ENCODE results near the gene XPC.
"Not testable (repeated sequence)": the region's sequence is repeated elsewhere in the genome, so short reads cannot be mapped to it uniquely, and the experiment has no call there.

Gene XPC

DNA sequence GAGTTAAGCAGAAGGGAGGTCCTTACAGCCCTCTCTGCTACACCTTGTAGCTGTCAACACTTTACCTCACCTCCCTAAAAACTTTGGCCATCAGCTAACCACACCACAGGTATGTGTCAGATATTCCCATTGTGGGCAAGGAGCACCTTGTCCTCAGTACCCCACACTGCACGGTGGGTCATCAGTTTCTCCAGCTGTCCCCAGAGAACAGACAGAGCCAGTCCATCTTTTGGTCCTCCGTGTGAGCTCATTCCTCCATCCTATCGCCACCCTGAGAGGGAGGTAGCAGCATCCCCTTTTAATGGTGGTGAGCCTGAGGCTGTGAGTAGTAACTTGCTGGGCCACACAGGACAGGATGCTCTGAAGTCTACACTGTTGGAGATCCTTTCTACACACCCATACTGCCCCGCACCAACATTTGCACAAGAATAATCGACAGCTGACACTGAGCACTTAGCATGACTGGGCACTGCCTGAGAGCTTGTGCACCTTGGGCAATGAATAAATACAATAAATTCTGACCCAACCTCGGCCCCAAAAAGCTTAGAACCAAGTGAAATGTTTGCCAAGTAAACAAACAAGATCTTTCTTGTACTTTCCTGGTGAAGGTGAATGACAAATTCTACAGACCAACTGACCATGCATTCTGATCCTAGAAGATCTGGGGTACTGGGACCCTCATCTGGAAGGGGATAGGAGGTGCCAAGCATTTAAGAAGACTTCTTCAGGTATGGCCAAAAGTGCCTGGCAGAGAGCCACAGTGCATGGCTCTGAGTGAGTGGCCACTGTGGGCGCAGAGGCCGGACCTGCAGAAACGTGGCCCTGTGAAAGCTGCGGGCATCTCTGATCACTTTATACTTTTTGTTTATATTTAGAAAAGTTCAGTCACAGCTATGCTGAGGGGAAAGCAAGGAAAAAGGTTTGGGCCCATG lies 60.7 kb downstream of the XPC start:
- DNase-seq = no peak

- no peak for DNase-seq
These were observed 64.3 kb downstream of the XPC start for GRCh38 chr3:14113965-14114635.

DNA sequence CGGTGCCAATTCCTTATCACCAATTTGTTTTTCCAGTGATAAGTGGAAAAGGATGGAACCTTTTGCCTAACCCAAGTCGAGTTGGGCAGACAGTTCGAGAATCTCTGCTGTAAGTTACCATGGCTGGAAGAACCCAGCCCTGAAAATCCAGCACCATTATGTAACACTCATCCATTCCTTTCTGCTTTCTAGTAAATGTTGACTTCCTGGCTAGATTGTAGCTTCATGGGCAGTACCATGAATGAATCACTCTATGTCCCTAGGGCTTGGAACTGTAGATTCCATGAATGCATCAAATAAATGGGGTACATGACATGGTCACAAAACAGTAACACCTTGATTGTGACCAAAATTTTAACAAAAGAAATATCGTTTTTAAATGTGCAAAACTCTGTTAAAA lies 67.7 kb downstream of the XPC start:
- DNase-seq = no peak

DNA sequence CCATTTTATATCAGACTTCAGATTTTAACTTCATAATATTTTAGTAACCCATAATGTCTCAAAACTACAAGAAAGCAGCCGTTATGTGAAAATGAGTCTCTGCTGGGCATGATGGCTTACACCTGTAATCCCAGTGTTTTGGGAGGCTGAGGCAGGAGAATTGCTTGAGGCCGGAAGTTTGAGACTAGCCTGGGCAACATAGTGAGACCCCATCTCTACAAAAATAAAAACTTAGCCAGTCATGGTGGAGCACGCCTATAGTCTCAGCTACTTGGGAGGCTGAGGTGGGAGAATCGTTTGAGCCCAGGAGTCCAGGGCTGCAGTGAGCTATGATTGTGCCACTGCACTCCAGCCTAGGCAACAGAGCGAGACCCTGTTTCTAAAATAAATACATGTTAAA lies 68.6 kb downstream of the XPC start:
- not testable (repeated sequence) for DNase-seq

- DNase-seq = no peak
These were observed 80.6 kb downstream of the XPC start for GRCh38 chr3:14097616-14098391.

DNA sequence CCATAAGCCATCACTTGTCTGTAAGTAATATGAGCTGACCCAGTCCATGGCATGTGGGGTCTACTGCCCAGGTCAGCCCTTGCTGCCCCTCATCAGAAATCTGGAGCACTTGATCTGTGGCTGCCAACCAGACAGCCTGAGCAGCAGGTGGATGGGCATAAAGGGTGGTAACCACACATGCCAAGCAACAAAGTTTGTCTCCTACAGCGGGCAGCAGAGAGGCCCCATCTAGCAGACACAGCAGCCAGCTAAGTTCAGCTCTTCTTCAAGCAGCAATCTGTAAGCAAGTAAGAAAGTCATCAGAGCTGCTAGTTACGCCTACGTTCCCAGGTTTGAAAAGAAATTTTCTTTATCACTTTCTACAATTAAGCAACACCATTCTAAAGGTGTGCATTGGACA lies 81.7 kb downstream of the XPC start:
- no peak for DNase-seq

Data from MV-4-11 (cell line).